ENCODE data around the gene NR2F1-AS1. TPM values are rescaled to one million over a fixed set of nuclear protein-coding genes. Genes with fewer than 3 reads are reported as not detected.
A peak's percentile ranks its signal among the peaks of the same experiment; 100 is the strongest.

The NR2F1-AS1 gene
- total and polyA plus RNA-seq, 4 donors: 2.0 to 4.0 (median 2.1) TPM

GRCh38 chr5:93586736-93587596, 5.9 kb upstream of the NR2F1-AS1 start:
- Histone ChIP-seq H3K4me1 (ENCODE audit: control insufficient read depth in 4 of 4, insufficient read depth in 4 of 4, low read length in 3 of 4) (peaks cover 0 to 31% (median 12%) of the 10 kb centered on the region in 4 donors), H3K27me3 (ENCODE audit: control insufficient read depth in 4 of 4, insufficient read depth in 4 of 4, low read length in 3 of 4) (peaks cover 0 to 12% (median 2%) of the 10 kb centered on the region in 4 donors), H3K27ac (ENCODE audit: low read depth in 1 of 2, low read length in 2 of 2) (no peak overlapping the region), H3K9ac (ENCODE audit: low read depth in 1 of 2, low read length in 2 of 2) (no peak overlapping the region), H3K36me3 (ENCODE audit: control insufficient read depth in 4 of 4, insufficient read depth in 3 of 4, low read depth in 1 of 4, low read length in 3 of 4) (no peaks in the 10 kb centered on the region), H3K4me3 (ENCODE audit: low read depth in 1 of 3, low read length in 3 of 3) (peak overlapping the region in 1 of 3 donors; percentile 32), H3K9me3 (ENCODE audit: control insufficient read depth in 4 of 4, low read length in 3 of 4) (no peaks in the 10 kb centered on the region)
- TF ChIP-seq RAD21 (IDR thresholded peaks at IDR 0.05) (no peak), GABPA (IDR thresholded peaks at IDR 0.05 in 1 of 2, conservative IDR thresholded peaks at IDR 0.05 in 1 of 2) (no peak), JUND (IDR thresholded peaks at IDR 0.05) (no peak), EGR1 (IDR thresholded peaks at IDR 0.05; ENCODE audit: low read depth in 2 of 2) (no peak), ZBTB33 (IDR thresholded peaks at IDR 0.05) (no peak), TAF1 (conservative IDR thresholded peaks at IDR 0.05) (no peak), FOXA1 (IDR thresholded peaks at IDR 0.05) (no peak), NR2F2 (IDR thresholded peaks at IDR 0.05) (no peak), YY1 (IDR thresholded peaks at IDR 0.05) (no peak), FOXA2 (IDR thresholded peaks at IDR 0.05) (no peak), HNF4A (conservative IDR thresholded peaks at IDR 0.05) (no peak)
- TF ChIP-seq, protein P1, sequence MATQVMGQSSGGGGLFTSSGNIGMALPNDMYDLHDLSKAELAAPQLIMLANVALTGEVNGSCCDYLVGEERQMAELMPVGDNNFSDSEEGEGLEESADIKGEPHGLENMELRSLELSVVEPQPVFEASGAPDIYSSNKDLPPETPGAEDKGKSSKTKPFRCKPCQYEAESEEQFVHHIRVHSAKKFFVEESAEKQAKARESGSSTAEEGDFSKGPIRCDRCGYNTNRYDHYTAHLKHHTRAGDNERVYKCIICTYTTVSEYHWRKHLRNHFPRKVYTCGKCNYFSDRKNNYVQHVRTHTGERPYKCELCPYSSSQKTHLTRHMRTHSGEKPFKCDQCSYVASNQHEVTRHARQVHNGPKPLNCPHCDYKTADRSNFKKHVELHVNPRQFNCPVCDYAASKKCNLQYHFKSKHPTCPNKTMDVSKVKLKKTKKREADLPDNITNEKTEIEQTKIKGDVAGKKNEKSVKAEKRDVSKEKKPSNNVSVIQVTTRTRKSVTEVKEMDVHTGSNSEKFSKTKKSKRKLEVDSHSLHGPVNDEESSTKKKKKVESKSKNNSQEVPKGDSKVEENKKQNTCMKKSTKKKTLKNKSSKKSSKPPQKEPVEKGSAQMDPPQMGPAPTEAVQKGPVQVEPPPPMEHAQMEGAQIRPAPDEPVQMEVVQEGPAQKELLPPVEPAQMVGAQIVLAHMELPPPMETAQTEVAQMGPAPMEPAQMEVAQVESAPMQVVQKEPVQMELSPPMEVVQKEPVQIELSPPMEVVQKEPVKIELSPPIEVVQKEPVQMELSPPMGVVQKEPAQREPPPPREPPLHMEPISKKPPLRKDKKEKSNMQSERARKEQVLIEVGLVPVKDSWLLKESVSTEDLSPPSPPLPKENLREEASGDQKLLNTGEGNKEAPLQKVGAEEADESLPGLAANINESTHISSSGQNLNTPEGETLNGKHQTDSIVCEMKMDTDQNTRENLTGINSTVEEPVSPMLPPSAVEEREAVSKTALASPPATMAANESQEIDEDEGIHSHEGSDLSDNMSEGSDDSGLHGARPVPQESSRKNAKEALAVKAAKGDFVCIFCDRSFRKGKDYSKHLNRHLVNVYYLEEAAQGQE (IDR thresholded peaks at IDR 0.05): no peak
- TF ChIP-seq, protein P2, sequence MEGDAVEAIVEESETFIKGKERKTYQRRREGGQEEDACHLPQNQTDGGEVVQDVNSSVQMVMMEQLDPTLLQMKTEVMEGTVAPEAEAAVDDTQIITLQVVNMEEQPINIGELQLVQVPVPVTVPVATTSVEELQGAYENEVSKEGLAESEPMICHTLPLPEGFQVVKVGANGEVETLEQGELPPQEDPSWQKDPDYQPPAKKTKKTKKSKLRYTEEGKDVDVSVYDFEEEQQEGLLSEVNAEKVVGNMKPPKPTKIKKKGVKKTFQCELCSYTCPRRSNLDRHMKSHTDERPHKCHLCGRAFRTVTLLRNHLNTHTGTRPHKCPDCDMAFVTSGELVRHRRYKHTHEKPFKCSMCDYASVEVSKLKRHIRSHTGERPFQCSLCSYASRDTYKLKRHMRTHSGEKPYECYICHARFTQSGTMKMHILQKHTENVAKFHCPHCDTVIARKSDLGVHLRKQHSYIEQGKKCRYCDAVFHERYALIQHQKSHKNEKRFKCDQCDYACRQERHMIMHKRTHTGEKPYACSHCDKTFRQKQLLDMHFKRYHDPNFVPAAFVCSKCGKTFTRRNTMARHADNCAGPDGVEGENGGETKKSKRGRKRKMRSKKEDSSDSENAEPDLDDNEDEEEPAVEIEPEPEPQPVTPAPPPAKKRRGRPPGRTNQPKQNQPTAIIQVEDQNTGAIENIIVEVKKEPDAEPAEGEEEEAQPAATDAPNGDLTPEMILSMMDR (IDR thresholded peaks at IDR 0.05; ENCODE audit: low read depth, low read length, missing input control): no peak
- TF ChIP-seq, protein P3, sequence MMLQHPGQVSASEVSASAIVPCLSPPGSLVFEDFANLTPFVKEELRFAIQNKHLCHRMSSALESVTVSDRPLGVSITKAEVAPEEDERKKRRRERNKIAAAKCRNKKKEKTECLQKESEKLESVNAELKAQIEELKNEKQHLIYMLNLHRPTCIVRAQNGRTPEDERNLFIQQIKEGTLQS (IDR thresholded peaks at IDR 0.05): no peak
- 67% methylated on average over 11 of the region's 11 CpGs for WGBS
- no peak for DNase-seq (ENCODE audit: low spot score)
